ENCODE data around the gene PTTG1. TPM values are rescaled to one million over a fixed set of nuclear protein-coding genes. Genes with fewer than 3 reads are reported as not detected.

PTTG1 gene
- total and polyA plus RNA-seq, 4 donors, result 0.75 to 84.0 (median 5.6) TPM

- Histone ChIP-seq H3K4me3 (ENCODE audit: low read depth in 1 of 3, low read length in 3 of 3) (no peak overlapping the region), H3K4me1 (ENCODE audit: control insufficient read depth in 4 of 4, insufficient read depth in 4 of 4, low read length in 3 of 4) (no peaks in the 10 kb centered on the region), H3K9me3 (ENCODE audit: control insufficient read depth in 4 of 4, low read length in 3 of 4) (no peaks in the 10 kb centered on the region), H3K27ac (ENCODE audit: low read depth in 1 of 2, low read length in 2 of 2) (no peak overlapping the region), H3K27me3 (ENCODE audit: control insufficient read depth in 4 of 4, insufficient read depth in 4 of 4, low read length in 3 of 4) (no peaks in the 10 kb centered on the region), H3K9ac (ENCODE audit: low read depth in 1 of 2, low read length in 2 of 2) (no peak overlapping the region), H3K36me3 (ENCODE audit: control insufficient read depth in 4 of 4, insufficient read depth in 3 of 4, low read depth in 1 of 4, low read length in 3 of 4) (no peaks in the 10 kb centered on the region)
- 83% methylated on average over 2 of the region's 2 CpGs for WGBS
- DNase-seq (ENCODE audit: low spot score), result no peak
- TF ChIP-seq, protein P1, sequence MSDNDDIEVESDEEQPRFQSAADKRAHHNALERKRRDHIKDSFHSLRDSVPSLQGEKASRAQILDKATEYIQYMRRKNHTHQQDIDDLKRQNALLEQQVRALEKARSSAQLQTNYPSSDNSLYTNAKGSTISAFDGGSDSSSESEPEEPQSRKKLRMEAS (IDR thresholded peaks at IDR 0.05), result no peak
- TF ChIP-seq EGR1 (IDR thresholded peaks at IDR 0.05; ENCODE audit: low read depth in 2 of 2), result no peak
- TF ChIP-seq HNF4A (conservative IDR thresholded peaks at IDR 0.05), result no peak
- TF ChIP-seq, protein P2, sequence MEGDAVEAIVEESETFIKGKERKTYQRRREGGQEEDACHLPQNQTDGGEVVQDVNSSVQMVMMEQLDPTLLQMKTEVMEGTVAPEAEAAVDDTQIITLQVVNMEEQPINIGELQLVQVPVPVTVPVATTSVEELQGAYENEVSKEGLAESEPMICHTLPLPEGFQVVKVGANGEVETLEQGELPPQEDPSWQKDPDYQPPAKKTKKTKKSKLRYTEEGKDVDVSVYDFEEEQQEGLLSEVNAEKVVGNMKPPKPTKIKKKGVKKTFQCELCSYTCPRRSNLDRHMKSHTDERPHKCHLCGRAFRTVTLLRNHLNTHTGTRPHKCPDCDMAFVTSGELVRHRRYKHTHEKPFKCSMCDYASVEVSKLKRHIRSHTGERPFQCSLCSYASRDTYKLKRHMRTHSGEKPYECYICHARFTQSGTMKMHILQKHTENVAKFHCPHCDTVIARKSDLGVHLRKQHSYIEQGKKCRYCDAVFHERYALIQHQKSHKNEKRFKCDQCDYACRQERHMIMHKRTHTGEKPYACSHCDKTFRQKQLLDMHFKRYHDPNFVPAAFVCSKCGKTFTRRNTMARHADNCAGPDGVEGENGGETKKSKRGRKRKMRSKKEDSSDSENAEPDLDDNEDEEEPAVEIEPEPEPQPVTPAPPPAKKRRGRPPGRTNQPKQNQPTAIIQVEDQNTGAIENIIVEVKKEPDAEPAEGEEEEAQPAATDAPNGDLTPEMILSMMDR (IDR thresholded peaks at IDR 0.05; ENCODE audit: low read depth, low read length, missing input control), result no peak
These were observed 56.5 kb downstream of the PTTG1 start for GRCh38 chr5:160478163-160478562.

Small RNAs within 50 kb of the gene (small RNA-seq; reads per million reads assigned to genes)
- gene MIR3142, result not detected

Other genes starting within 250 kb of the PTTG1 start
- gene FABP6, start 192.3 kb upstream of the PTTG1 start, total RNA-seq, result not detected
- not detected for gene FABP6, start 192.3 kb upstream of the PTTG1 start, polyA plus RNA-seq
- under 1 TPM; 0.84 TPM for gene CCNJL, start 109.3 kb upstream of the PTTG1 start, total RNA-seq
- gene CCNJL, start 109.3 kb upstream of the PTTG1 start, polyA plus RNA-seq, result under 1 TPM; 0.07 to 0.42 TPM
- under 1 TPM; 0.17 to 0.37 TPM for gene C1QTNF2, start 51.2 kb upstream of the PTTG1 start, total RNA-seq
- under 1 TPM; 0.18 to 0.28 TPM for gene C1QTNF2, start 51.2 kb upstream of the PTTG1 start, polyA plus RNA-seq
- gene FAM200C, start 21.8 kb upstream of the PTTG1 start, total RNA-seq, result 1 to 10 TPM; 2.0 to 2.9 TPM
- under 1 TPM; 0.57 to 0.60 TPM for gene FAM200C, start 21.8 kb upstream of the PTTG1 start, polyA plus RNA-seq
- gene SLU7, start 2.8 kb upstream of the PTTG1 start, total RNA-seq, result 10 to 100 TPM; 18.2 to 21.8 TPM
- gene SLU7, start 2.8 kb upstream of the PTTG1 start, polyA plus RNA-seq, result 10 to 100 TPM in 1 of 2 donors, 1 to 10 TPM in 1; 7.1 to 17.0 TPM

Measured in liver (tissue), 10 donors.